Measurements from ENCODE around the gene CCDC50.

DNA sequence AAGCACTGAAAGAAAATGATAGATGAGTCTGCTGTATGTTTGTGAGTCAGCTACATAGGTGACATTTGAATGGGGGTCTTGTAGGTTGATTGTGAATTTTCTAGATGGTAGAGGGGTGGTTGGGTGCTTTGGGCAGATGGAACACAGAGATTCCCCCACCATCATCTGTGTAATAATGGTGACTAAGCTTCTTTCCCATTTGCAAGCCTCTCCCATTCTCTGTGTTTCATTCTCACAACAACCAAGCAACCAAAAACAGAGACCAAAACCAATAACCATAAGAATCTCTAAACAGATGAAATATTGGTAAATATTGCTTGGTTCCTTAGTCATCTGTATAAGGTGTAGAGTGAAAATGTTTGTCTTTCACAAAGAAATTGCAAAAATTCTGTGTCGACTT lies 18.9 kb downstream of the CCDC50 start:
- TF ChIP-seq, protein P1, sequence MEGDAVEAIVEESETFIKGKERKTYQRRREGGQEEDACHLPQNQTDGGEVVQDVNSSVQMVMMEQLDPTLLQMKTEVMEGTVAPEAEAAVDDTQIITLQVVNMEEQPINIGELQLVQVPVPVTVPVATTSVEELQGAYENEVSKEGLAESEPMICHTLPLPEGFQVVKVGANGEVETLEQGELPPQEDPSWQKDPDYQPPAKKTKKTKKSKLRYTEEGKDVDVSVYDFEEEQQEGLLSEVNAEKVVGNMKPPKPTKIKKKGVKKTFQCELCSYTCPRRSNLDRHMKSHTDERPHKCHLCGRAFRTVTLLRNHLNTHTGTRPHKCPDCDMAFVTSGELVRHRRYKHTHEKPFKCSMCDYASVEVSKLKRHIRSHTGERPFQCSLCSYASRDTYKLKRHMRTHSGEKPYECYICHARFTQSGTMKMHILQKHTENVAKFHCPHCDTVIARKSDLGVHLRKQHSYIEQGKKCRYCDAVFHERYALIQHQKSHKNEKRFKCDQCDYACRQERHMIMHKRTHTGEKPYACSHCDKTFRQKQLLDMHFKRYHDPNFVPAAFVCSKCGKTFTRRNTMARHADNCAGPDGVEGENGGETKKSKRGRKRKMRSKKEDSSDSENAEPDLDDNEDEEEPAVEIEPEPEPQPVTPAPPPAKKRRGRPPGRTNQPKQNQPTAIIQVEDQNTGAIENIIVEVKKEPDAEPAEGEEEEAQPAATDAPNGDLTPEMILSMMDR (conservative IDR thresholded peaks at IDR 0.05): no peak
- no peak for TF ChIP-seq ZFX (IDR thresholded peaks at IDR 0.05)

Data from C4-2B (cell line).